ENCODE measurements around the gene PRKCI.

The PRKCI gene

DNA sequence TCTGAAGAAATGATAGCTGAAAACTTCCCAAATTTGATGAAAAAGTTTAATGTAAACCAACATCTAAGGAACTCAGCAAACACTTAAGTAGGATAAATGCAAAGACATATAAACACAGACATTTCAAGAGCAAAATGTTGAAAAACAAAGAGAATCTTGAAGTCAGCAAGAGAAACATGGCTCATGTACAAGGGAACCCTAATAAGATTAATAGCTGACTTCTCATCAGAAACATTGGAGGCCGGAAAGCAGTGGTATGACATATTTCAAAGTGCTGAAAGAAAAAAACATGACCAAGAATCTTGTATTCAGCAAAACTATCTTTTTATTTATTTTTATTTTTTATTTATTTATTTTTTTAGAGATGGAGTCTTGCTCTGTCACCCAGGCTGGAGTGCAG, 10.6 kb upstream of the PRKCI start:
- TF ChIP-seq, protein P1, sequence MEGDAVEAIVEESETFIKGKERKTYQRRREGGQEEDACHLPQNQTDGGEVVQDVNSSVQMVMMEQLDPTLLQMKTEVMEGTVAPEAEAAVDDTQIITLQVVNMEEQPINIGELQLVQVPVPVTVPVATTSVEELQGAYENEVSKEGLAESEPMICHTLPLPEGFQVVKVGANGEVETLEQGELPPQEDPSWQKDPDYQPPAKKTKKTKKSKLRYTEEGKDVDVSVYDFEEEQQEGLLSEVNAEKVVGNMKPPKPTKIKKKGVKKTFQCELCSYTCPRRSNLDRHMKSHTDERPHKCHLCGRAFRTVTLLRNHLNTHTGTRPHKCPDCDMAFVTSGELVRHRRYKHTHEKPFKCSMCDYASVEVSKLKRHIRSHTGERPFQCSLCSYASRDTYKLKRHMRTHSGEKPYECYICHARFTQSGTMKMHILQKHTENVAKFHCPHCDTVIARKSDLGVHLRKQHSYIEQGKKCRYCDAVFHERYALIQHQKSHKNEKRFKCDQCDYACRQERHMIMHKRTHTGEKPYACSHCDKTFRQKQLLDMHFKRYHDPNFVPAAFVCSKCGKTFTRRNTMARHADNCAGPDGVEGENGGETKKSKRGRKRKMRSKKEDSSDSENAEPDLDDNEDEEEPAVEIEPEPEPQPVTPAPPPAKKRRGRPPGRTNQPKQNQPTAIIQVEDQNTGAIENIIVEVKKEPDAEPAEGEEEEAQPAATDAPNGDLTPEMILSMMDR (IDR thresholded peaks at IDR 0.05): no peak

DNA sequence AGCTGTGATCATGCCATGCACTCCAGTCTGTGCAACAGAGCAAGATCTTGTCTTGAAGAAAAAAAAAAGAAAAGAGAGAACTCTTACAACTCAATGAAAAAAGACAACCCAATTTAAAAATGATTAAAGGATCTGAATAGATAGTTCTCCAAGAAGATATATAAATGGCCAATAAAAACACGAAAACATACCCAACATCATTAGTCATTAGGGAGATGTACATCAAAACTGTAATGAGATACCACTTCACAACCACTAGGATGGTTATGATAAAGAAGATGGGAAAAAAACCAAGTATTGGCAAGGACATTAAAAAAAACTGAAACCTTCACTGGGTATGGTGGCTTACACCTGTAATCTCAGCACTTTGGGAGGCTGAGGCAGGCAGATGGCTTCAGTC, 2.4 kb upstream of the PRKCI start:
- TF ChIP-seq, protein P1 (IDR thresholded peaks at IDR 0.05): no peak

DNA sequence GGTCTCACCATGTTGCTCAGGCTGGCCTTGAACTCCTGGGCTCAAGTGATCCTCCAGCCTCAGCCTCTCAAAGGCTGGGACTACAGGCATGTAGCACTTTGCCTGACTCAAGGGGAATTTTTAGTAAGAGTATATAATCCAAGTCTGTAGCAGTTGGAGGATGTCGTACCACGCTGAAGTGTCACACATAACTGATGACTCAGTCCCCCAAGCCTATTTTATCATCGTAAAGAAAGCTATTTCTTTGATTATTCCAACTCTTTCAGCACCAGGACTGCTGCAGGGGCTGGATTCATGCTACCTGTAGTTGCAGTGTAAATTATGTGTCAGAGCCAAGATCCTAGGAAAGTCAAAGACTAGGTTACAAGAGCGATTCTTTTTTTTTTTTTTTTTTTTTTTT, 1.4 kb upstream of the PRKCI start:
- TF ChIP-seq, protein P1 (IDR thresholded peaks at IDR 0.05): no peak

DNA sequence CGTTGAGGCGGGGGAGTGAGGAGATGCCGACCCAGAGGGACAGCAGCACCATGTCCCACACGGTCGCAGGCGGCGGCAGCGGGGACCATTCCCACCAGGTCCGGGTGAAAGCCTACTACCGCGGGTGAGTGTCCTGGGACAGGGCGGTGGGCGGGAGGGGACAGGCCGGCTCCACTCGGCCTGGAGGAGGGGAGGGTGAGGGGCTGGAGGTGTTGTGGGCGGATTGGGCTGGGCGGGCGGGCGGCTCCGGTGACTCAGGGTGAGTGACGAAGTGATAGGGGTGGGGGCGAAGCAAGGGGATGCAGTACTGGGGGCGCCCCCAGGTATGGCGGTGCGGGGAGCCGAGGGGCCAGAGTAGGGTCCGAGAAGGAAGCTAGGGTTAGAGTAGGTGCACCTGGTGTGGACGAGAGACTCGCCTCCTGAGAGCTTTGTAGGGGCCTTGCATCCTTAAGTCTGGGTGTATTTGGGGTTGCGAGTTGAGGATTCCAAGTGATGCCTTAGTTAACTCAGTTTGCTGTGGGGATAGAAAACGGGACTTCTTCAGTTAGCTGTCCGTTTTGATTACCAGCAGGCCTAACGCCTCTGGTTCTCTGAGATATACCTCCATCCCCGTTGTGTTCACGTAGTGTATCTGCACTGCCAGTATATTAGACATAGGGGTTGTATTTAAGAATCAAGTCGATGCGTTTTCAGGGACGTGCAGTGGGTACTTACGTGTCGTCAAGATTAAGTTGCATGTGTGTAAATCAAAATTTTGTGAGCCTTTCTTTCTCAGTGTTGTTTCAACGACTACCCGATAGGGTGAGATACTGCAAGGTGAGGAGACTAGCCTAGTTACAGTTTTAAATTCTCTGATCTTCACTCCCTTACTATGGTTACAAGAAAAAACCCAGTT, 670 bp downstream of the PRKCI start:
- TF ChIP-seq, protein P1 (IDR thresholded peaks at IDR 0.05): no peak

DNA sequence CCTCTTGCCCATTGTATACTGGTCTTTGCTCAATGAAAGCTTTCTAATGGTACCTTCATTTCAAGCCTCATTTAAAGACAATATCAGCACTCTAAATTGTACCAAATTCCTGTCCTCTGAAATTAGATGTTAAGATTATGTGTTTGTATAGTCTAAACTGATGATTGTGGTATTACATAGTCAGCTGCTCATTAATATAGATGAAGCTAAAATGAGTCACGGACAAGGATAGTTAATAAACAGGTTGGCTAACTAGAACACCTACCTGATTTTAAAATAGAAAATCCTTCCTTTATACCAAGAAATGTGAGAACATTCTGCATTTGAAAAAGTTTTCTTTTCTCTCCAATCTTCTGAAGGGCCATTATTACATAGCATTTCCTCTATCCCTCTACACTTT, 2.9 kb downstream of the PRKCI start:
- TF ChIP-seq, protein P1 (IDR thresholded peaks at IDR 0.05): no peak

DNA sequence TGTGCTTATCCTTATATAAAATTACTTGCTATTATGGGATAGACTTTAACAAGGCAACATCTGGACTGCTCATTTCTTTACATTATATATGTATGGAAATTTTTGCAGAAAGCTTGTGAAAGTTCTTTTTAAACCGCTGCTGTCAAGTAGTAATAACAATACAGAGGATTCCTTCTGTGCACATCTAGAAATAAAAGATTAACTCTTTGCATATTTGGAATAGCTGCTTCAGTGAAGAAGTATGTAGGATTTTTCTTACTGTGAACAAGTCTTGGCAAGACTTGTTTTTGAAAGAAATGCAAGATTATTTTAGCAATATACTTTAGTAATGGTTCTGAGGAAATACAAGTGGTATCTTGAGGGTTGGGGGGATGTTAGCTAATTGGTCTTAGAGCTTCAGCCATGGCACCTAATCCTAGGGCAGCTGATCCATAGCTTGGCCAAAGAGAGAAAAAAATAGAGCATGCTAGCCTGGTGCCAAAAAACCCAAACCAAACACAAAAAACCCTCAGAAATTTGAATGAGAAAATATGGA, 4.3 kb downstream of the PRKCI start:
- TF ChIP-seq, protein P1 (IDR thresholded peaks at IDR 0.05): no peak

DNA sequence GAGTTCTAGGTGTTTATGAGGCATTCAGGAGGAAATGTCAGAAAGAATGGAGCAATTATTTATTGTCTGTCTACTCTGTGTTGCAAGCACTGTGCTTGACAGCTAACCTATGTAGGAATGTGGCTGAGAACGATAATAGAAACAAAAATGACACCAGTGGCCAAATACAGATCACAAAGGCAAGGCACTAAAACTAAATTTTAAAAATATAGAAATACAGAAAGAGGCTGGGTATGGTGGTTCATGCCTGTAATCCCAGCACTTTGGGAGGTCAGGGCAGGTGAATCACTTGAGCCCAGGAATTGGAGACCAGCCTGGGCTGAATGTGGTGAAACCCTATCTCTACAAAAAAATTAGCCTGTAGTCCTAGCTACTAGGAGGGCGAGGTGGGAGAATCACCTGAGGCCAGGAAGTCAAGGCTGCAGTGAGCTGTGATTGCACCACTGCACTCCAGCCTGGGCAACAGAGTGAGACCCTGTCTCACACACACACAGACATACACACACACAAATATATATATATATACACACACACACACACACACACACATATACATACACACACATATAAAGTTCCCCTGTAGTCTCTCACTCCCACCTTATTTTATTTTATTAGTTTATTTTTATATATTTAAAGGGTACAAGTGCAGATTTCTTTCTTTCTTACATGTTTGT, 6.0 kb downstream of the PRKCI start:
- TF ChIP-seq, protein P1 (IDR thresholded peaks at IDR 0.05): no peak
